HepG2 (cell line): ENCODE results near the gene TDRD3.

Experiments used
- ETV5 ChIP-seq: IDR thresholded peaks from 2 replicates; pipeline ENCODE4 v1.6.1; 2018; ENCODE audit warnings: missing biosample characterization, missing genetic modification reagents, inconsistent platforms, borderline replicate concordance
- PAF1 ChIP-seq: IDR thresholded peaks from 2 replicates; pipeline ENCODE4 v1.6.1; 2016; ENCODE audit warnings: missing genetic modification reagents, missing compliant biosample characterization
- POLR2AphosphoS5 ChIP-seq: IDR thresholded peaks from 2 replicates; pipeline ENCODE4 v1.6.1; 2012; ENCODE audit warnings: low read depth, low read length
- PRDM15 ChIP-seq: sonication (generic); formaldehyde crosslinking; IDR thresholded peaks from 2 replicates; pipeline ENCODE4 v1.4.0; 2020; ENCODE audit warnings: missing genetic modification reagents
- SMAD1 ChIP-seq: sonication (generic); formaldehyde crosslinking; IDR thresholded peaks from 2 replicates; pipeline ENCODE4 v1.4.0; 2020; ENCODE audit warnings: missing genetic modification reagents, low read depth, mild to moderate bottlenecking, borderline replicate concordance
- SMC3 ChIP-seq: IDR thresholded peaks from 2 replicates; pipeline ENCODE4 v1.6.1; 2011; ENCODE audit warnings: low read length, improper control_type of control experiment
- SYNCRIP ChIP-seq: fragments of 200-400 bp; formaldehyde crosslinking; IDR thresholded peaks from 2 replicates; pipeline ENCODE4 v1.6.1; 2018; ENCODE audit warnings: mild to moderate bottlenecking, low read depth, low read length; ENCODE audit not compliant: insufficient read depth
- ZC3H13 ChIP-seq: sonication (generic); formaldehyde crosslinking; IDR thresholded peaks from 2 replicates; pipeline ENCODE4 v1.8.1; 2023; ENCODE audit warnings: mild to moderate bottlenecking, missing genetic modification reagents, moderate library complexity
- ZNF747 ChIP-seq: sonication (generic); formaldehyde crosslinking; IDR thresholded peaks from 2 replicates; pipeline ENCODE4 v1.8.1; 2023; ENCODE audit warnings: missing genetic modification reagents, mild to moderate bottlenecking, borderline replicate concordance
- TF ChIP-seq, protein P1 (sequence below): sonication (generic); formaldehyde crosslinking; IDR thresholded peaks from 2 replicates; pipeline ENCODE4 v1.5.0; 2020; ENCODE audit warnings: mild to moderate bottlenecking, missing genetic modification reagents, moderate library complexity

GRCh38 chr13:60418954-60419353, 21.9 kb downstream of the TDRD3 start:
- TF ChIP-seq ETV5 (CRISPR knock-in tag) (no peak), POLR2AphosphoS5 (no peak), SMAD1 (no peak), PRDM15 (CRISPR knock-in tag) (no peak), SYNCRIP (no peak), SMC3 (no peak), ZC3H13 (no peak), PAF1 (no peak), ZNF747 (no peak)
- TF ChIP-seq, protein P1, sequence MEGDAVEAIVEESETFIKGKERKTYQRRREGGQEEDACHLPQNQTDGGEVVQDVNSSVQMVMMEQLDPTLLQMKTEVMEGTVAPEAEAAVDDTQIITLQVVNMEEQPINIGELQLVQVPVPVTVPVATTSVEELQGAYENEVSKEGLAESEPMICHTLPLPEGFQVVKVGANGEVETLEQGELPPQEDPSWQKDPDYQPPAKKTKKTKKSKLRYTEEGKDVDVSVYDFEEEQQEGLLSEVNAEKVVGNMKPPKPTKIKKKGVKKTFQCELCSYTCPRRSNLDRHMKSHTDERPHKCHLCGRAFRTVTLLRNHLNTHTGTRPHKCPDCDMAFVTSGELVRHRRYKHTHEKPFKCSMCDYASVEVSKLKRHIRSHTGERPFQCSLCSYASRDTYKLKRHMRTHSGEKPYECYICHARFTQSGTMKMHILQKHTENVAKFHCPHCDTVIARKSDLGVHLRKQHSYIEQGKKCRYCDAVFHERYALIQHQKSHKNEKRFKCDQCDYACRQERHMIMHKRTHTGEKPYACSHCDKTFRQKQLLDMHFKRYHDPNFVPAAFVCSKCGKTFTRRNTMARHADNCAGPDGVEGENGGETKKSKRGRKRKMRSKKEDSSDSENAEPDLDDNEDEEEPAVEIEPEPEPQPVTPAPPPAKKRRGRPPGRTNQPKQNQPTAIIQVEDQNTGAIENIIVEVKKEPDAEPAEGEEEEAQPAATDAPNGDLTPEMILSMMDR: no peak
